ENCODE data around the gene CROCC. TPM values are rescaled to one million over a fixed set of nuclear protein-coding genes. Genes with fewer than 3 reads are reported as not detected.
A peak's percentile ranks its signal among the peaks of the same experiment; 100 is the strongest.
"Not testable (repeated sequence)": the region's sequence is repeated elsewhere in the genome, so short reads cannot be mapped to it uniquely, and the experiment has no call there.

CROCC gene
- total and polyA plus RNA-seq, 9 of the 15 experiments (the other 6 are each of a cell fraction or from before 2014, with no cell fraction given) = 0.17 to 15.4 (median 7.6) TPM

- TF ChIP-seq CHD1 (IDR thresholded peaks at IDR 0.05; ENCODE audit: low read length) (peak; percentile 70), MYC (CRISPR knock-in tag; IDR thresholded peaks at IDR 0.05; ENCODE audit: borderline replicate concordance, low read depth) (peak; percentile 51; the same call in 1 of the 2 replicates), XRCC5 (IDR thresholded peaks at IDR 0.05; ENCODE audit: low read depth, low read length) (0 out of 2 replicates have a peak, but pooled peaks have one; percentile 10), NELFE (IDR thresholded peaks at IDR 0.05; ENCODE audit: insufficient read depth, insufficient read length) (peak; percentile 39), ZNF274 (IDR thresholded peaks at IDR 0.05; ENCODE audit: borderline replicate concordance, low read depth, low read length) (peak; percentile 69), SMAD4 (CRISPR knock-in tag; conservative IDR thresholded peaks at IDR 0.05) (peak; percentile 65), E2F6 (IDR thresholded peaks at IDR 0.05; ENCODE audit: borderline replicate concordance in 1 of 2, extremely low read depth in 1 of 2, insufficient read depth in 1 of 2, insufficient read length in 1 of 2, low read depth in 1 of 2, low read length in 1 of 2, poor library complexity in 1 of 2, severe bottlenecking in 1 of 2) (peak in 1 of 2 experiments; percentile 14), MNT (conservative IDR thresholded peaks at IDR 0.05) (peak in 1 of 2 experiments; percentile 3; a peak in 1 of 4 replicates), ZFX (CRISPR knock-in tag; IDR thresholded peaks at IDR 0.05) (peak; percentile 60), MGA (IDR thresholded peaks at IDR 0.05) (peak; percentile 36; the same call in 1 of the 2 replicates), CXXC5 (CRISPR knock-in tag; IDR thresholded peaks at IDR 0.05) (peak; percentile 52)
- not testable (repeated sequence) for TF ChIP-seq MYC (IDR thresholded peaks at IDR 0.05; ENCODE audit: low read depth, low read length)
Observed at GRCh38 chr1:16896316-16897055, 25.2 kb upstream of the CROCC start (continued).
